KMS-11 (cell line): ENCODE data around the gene TLCD5.

Source experiments
- H2AFZ ChIP-seq: fragments of 200-600 bp; sonication (generic); 2 replicates; pipeline ENCODE4 v1.6.1; 2016; ENCODE audit warnings: antibody characterized with exemption, mixed run types, low read depth
- H3K27ac ChIP-seq: fragments of 200-600 bp; sonication (generic); 2 replicates; pipeline ENCODE4 v1.6.1; 2016; ENCODE audit warnings: mild to moderate bottlenecking, mixed run types
- H3K27me3 ChIP-seq: fragments of 200-600 bp; sonication (generic); 2 replicates; pipeline ENCODE4 v1.6.1; 2017; ENCODE audit warnings: mild to moderate bottlenecking, low read depth, mixed run types, moderate library complexity; ENCODE audit not compliant: insufficient read depth
- H3K36me3 ChIP-seq: fragments of 200-600 bp; sonication (generic); 2 replicates; pipeline ENCODE4 v1.6.1; 2017; ENCODE audit warnings: mild to moderate bottlenecking, mixed run types; ENCODE audit not compliant: insufficient read depth
- H3K4me1 ChIP-seq: fragments of 200-600 bp; sonication (generic); 2 replicates; pipeline ENCODE4 v1.6.1; 2016; ENCODE audit warnings: mild to moderate bottlenecking, low read depth, mixed run types; ENCODE audit not compliant: poor library complexity, severe bottlenecking
- H3K4me2 ChIP-seq: fragments of 200-600 bp; sonication (generic); 2 replicates; pipeline ENCODE4 v1.7.0; 2016; ENCODE audit warnings: mild to moderate bottlenecking, mixed run types
- H3K4me3 ChIP-seq: fragments of 200-600 bp; sonication (generic); IDR thresholded peaks from 2 replicates; pipeline ENCODE4 v1.6.1; 2017; ENCODE audit warnings: low read depth, low read length, mixed read lengths; ENCODE audit not compliant: insufficient read depth
- H3K79me2 ChIP-seq: fragments of 200-600 bp; sonication (generic); 2 replicates; pipeline ENCODE4 v1.6.1; 2016; ENCODE audit warnings: low read depth, mixed run types; ENCODE audit not compliant: insufficient read depth
- H3K9ac ChIP-seq: fragments of 200-600 bp; sonication (generic); 2 replicates; pipeline ENCODE4 v1.6.1; 2016; ENCODE audit warnings: mild to moderate bottlenecking, mixed run types
- H4K20me1 ChIP-seq: fragments of 200-600 bp; sonication (generic); 2 replicates; pipeline ENCODE4 v1.6.1; 2016; ENCODE audit warnings: mild to moderate bottlenecking, mixed run types; ENCODE audit not compliant: insufficient read depth
- CTCF ChIP-seq: fragments of 200-600 bp; sonication (generic); conservative IDR thresholded peaks from 2 replicates; pipeline ENCODE4 v1.6.1; 2017; ENCODE audit warnings: low read depth, mild to moderate bottlenecking, antibody characterized with exemption, low read length, moderate library complexity, mixed read lengths

Gene TLCD5

GRCh38 chr11:120304526-120304925, 20.6 kb upstream of the TLCD5 start:
- H4K20me1 ChIP-seq: no peaks in the 10 kb centered on the region
- no peaks in the 10 kb centered on the region for H3K27me3 ChIP-seq
- no peaks in the 10 kb centered on the region for H3K79me2 ChIP-seq
- H3K4me3 ChIP-seq: no peak overlapping the region
- TF ChIP-seq CTCF: no peak
- no peaks in the 10 kb centered on the region for H3K4me1 ChIP-seq
- H3K4me2 ChIP-seq: no peak overlapping the region
- no peak overlapping the region for H3K27ac ChIP-seq
- no peak overlapping the region for H2AFZ ChIP-seq
- H3K36me3 ChIP-seq: no peaks in the 10 kb centered on the region
- no peak overlapping the region for H3K9ac ChIP-seq

GRCh38 chr11:120305286-120305685, 19.8 kb upstream of the TLCD5 start:
- Histone ChIP-seq H2AFZ (no peak overlapping the region), H3K4me3 (no peak overlapping the region), H4K20me1 (no peaks in the 10 kb centered on the region), H3K4me2 (no peak overlapping the region), H3K4me1 (no peaks in the 10 kb centered on the region), H3K36me3 (no peaks in the 10 kb centered on the region), H3K27ac (no peak overlapping the region), H3K79me2 (no peaks in the 10 kb centered on the region), H3K9ac (no peak overlapping the region), H3K27me3 (no peaks in the 10 kb centered on the region)
- TF ChIP-seq CTCF: no peak

GRCh38 chr11:120306519-120307242, 18.4 kb upstream of the TLCD5 start:
- TF ChIP-seq CTCF: no peak
- Histone ChIP-seq H2AFZ (no peak overlapping the region), H3K4me1 (no peaks in the 10 kb centered on the region), H4K20me1 (no peaks in the 10 kb centered on the region), H3K36me3 (no peaks in the 10 kb centered on the region), H3K27ac (no peak overlapping the region), H3K27me3 (no peaks in the 10 kb centered on the region), H3K79me2 (no peaks in the 10 kb centered on the region), H3K4me3 (no peak overlapping the region), H3K4me2 (no peak overlapping the region), H3K9ac (no peak overlapping the region)

GRCh38 chr11:120307476-120307875, 17.6 kb upstream of the TLCD5 start:
- Histone ChIP-seq H3K9ac (no peak overlapping the region), H3K4me1 (no peaks in the 10 kb centered on the region), H3K4me2 (no peak overlapping the region), H2AFZ (no peak overlapping the region), H3K27ac (no peak overlapping the region), H4K20me1 (no peaks in the 10 kb centered on the region), H3K36me3 (no peaks in the 10 kb centered on the region), H3K4me3 (no peak overlapping the region), H3K79me2 (no peaks in the 10 kb centered on the region), H3K27me3 (no peaks in the 10 kb centered on the region)
- no peak for TF ChIP-seq CTCF
